Panc1 (cell line): Measurements from ENCODE around the gene WDHD1. TPM values are rescaled to one million over a fixed set of nuclear protein-coding genes. Genes with fewer than 3 reads are reported as not detected.

ENCODE experiments used
- ATAC-seq: fragments of 200-7000 bp; cut with Tn5 transposase; 2 replicates; pipeline ENCODE4 v1.9.1; 2020; ENCODE audit warnings: mild to moderate bottlenecking, moderate library complexity
- BruUV-seq: library from RNA; stranded (reverse); fragments of 400-500 nt; replicated peaks from 2 replicates; lab custom pipeline; 2021; lab: Mats Ljungman, UMichigan
- CTCF ChIA-PET: fragments of 300-600 bp; sonication (Branson Sonifier 250); formaldehyde crosslinking; loops from one replicate; lab custom pipeline; 2022; ENCODE audit warnings: antibody characterized with exemption; lab: Charles Lee
- POLR2A ChIA-PET: fragments of 300-600 bp; sonication (Branson Sonifier 250); formaldehyde crosslinking; loops from one replicate; lab custom pipeline; 2022; ENCODE audit warnings: antibody characterized with exemption; lab: Charles Lee
- DNase-seq: peaks from one replicate; pipeline ENCODE4 v3.0.0-alpha.2; 2010; ENCODE audit warnings: low read depth, low spot score
- H3K27ac ChIP-seq: 2 replicates; pipeline ENCODE4 v1.5.1; 2011; ENCODE audit warnings: mild to moderate bottlenecking, low read length, inconsistent platforms
- H3K27me3 ChIP-seq: fragments of 200-500 bp; sonication (Bioruptor generic); 2 replicates; pipeline ENCODE4 v1.6.0; 2014; ENCODE audit warnings: low read length, inconsistent platforms; ENCODE audit not compliant: control insufficient read depth, insufficient read depth
- H3K36me3 ChIP-seq: fragments of 200-500 bp; sonication (Bioruptor generic); 2 replicates; pipeline ENCODE4 v1.5.1; 2014; ENCODE audit warnings: inconsistent platforms, mild to moderate bottlenecking, low read length, moderate library complexity; ENCODE audit not compliant: control insufficient read depth, insufficient read depth
- H3K4me1 ChIP-seq: 2 replicates; pipeline ENCODE4 v1.5.1; 2011; ENCODE audit warnings: inconsistent platforms, mild to moderate bottlenecking, low read length, moderate library complexity; ENCODE audit not compliant: control insufficient read depth, insufficient read depth
- H3K4me3 ChIP-seq, 2 experiments: 2 replicates each; pipeline ENCODE4 v1.5.1; 2011 to 2012; ENCODE audit warnings: low read depth in 2 of 2, low read length in 2 of 2, mild to moderate bottlenecking in 2 of 2, inconsistent platforms in 1 of 2, moderate library complexity in 1 of 2
- H3K9me3 ChIP-seq: fragments of 200-500 bp; sonication (Bioruptor generic); 2 replicates; pipeline ENCODE4 v1.5.1; 2014; ENCODE audit warnings: low read depth, mild to moderate bottlenecking, inconsistent platforms, low read length, moderate library complexity; ENCODE audit not compliant: control insufficient read depth, insufficient read depth
- POLR2AphosphoS5 ChIP-seq: IDR thresholded peaks from 2 replicates; pipeline ENCODE4 v1.6.1; 2012; ENCODE audit warnings: mild to moderate bottlenecking, low read depth, low read length, moderate library complexity
- SIN3A ChIP-seq: IDR thresholded peaks from 2 replicates; pipeline ENCODE4 v1.6.1; 2012; ENCODE audit warnings: low read depth, mild to moderate bottlenecking, low read length, moderate library complexity, borderline replicate concordance; ENCODE audit not compliant: insufficient read depth
- TCF7L2 ChIP-seq: IDR thresholded peaks from 2 replicates; pipeline ENCODE4 v1.6.1; 2011; ENCODE audit warnings: mild to moderate bottlenecking, low read depth, low read length, inconsistent platforms
- in situ Hi-C: cut with HindIII; loops from 2 replicates; pipeline ENCODE4 v1.10.0; 2016; ENCODE audit warnings: low sequenced_read_pairs, low pct_unique_long_range_greater_than_20kb
- intact Hi-C: fragments of 100-400 bp; cut with micrococcal nuclease; formaldehyde crosslinking; loops from one replicate; pipeline ENCODE4 v1.10.0; 2022; ENCODE audit not compliant: unreplicated experiment
- total RNA-seq: library from RNA; stranded (reverse); gene quantifications from one replicate; pipeline ENCODE4 v1.2.1, GENCODE V29; 2021; ENCODE audit not compliant: unreplicated experiment
- TF ChIP-seq, protein P1 (sequence below), 2 experiments: IDR thresholded peaks; 2 replicates each; pipeline ENCODE4 v1.6.1; 2011 to 2012; ENCODE audit warnings: low read depth in 2 of 2, control low read depth in 1 of 2, low read length in 1 of 2, mild to moderate bottlenecking in 1 of 2, moderate library complexity in 1 of 2; ENCODE audit not compliant: insufficient read depth in 1 of 2
- TF ChIP-seq, protein P2 (sequence below): fragments of 450-650 bp; IDR thresholded peaks from 2 replicates; pipeline ENCODE4 v1.5.1; 2017; ENCODE audit warnings: mild to moderate bottlenecking

Gene WDHD1
- total RNA-seq, 1 experiment from 2014 or later, result 21.7 TPM

DNA sequence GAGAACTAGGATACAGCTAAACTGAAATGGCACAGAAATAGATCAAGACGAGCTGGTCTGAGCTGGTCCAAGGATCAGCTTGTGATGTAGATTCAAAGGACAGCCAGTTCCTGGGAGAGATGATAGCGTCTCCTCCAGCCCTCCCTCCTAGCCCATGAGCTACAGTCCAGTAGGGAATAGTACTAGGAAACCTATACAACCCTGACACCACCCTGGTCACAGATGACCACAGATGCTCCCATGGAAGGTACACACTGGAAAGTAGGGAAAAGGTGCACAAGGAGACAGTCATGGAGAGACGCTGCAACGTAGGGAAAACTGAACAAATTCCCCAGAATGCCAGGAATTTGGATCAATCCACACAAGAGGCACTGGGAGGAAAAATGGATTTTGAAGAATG, 131.2 kb downstream of the WDHD1 start:
- ATAC-seq, result no peak; the same call in 1 of the 2 replicates
- no TSS peak for BruUV-seq

DNA sequence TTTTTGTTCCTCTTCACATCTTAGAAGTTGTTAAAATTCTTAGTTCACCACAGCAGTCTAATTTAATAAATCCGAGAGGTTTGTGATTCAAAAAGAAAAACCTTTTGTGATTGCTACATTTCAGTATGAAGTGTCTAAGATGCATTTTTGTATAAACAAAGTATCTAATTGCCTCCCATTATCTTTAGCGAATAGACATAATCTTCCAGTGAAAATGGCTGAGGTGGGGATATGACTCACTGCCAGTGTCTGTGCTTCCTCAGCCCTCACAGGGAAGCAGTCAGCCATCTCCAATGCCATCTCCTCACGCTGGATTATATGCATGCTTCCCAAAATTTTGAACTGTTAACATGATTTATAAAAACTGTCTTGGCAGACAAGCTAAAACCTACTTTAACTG, 131.9 kb downstream of the WDHD1 start:
- Histone ChIP-seq H3K36me3 (no peaks in the 10 kb centered on the region), H3K4me1 (no peaks in the 10 kb centered on the region), H3K27ac (no peak overlapping the region), H3K27me3 (no peaks in the 10 kb centered on the region), H3K9me3 (no peaks in the 10 kb centered on the region), H3K4me3 (no peak overlapping the region)
- TF ChIP-seq, protein P1, sequence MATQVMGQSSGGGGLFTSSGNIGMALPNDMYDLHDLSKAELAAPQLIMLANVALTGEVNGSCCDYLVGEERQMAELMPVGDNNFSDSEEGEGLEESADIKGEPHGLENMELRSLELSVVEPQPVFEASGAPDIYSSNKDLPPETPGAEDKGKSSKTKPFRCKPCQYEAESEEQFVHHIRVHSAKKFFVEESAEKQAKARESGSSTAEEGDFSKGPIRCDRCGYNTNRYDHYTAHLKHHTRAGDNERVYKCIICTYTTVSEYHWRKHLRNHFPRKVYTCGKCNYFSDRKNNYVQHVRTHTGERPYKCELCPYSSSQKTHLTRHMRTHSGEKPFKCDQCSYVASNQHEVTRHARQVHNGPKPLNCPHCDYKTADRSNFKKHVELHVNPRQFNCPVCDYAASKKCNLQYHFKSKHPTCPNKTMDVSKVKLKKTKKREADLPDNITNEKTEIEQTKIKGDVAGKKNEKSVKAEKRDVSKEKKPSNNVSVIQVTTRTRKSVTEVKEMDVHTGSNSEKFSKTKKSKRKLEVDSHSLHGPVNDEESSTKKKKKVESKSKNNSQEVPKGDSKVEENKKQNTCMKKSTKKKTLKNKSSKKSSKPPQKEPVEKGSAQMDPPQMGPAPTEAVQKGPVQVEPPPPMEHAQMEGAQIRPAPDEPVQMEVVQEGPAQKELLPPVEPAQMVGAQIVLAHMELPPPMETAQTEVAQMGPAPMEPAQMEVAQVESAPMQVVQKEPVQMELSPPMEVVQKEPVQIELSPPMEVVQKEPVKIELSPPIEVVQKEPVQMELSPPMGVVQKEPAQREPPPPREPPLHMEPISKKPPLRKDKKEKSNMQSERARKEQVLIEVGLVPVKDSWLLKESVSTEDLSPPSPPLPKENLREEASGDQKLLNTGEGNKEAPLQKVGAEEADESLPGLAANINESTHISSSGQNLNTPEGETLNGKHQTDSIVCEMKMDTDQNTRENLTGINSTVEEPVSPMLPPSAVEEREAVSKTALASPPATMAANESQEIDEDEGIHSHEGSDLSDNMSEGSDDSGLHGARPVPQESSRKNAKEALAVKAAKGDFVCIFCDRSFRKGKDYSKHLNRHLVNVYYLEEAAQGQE (IDR thresholded peaks at IDR 0.05; ENCODE audit: insufficient read depth in 1 of 2, low read depth in 2 of 2, low read length in 1 of 2), result no peak
- TF ChIP-seq POLR2AphosphoS5 (no peak), SIN3A (no peak), TCF7L2 (no peak)
- TF ChIP-seq, protein P2, sequence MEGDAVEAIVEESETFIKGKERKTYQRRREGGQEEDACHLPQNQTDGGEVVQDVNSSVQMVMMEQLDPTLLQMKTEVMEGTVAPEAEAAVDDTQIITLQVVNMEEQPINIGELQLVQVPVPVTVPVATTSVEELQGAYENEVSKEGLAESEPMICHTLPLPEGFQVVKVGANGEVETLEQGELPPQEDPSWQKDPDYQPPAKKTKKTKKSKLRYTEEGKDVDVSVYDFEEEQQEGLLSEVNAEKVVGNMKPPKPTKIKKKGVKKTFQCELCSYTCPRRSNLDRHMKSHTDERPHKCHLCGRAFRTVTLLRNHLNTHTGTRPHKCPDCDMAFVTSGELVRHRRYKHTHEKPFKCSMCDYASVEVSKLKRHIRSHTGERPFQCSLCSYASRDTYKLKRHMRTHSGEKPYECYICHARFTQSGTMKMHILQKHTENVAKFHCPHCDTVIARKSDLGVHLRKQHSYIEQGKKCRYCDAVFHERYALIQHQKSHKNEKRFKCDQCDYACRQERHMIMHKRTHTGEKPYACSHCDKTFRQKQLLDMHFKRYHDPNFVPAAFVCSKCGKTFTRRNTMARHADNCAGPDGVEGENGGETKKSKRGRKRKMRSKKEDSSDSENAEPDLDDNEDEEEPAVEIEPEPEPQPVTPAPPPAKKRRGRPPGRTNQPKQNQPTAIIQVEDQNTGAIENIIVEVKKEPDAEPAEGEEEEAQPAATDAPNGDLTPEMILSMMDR, result no peak
- BruUV-seq, result no TSS peak
- DNase-seq (no peak), ATAC-seq (no peak)
- in situ Hi-C loops, result no loop called here
- ChIA-PET CTCF (no interaction called here), POLR2A (no interaction called here)
- intact Hi-C loops, result loop anchor here (10.0 kb wide), 1 partner anchor 330 kb away; the partner anchor contains the start of gene SAMD4A

More for the DNA sequence above, 131.2 kb downstream of the WDHD1 start:
- no peaks in the 10 kb centered on the region for H3K4me1 ChIP-seq
- ChIA-PET POLR2A (no interaction called here), CTCF (no interaction called here)
- H3K27ac ChIP-seq, result no peak overlapping the region
- DNase-seq, result no peak
- TF ChIP-seq SIN3A, result no peak
- TF ChIP-seq TCF7L2, result no peak
- intact Hi-C loops, result loop anchor here (10.0 kb wide), 1 partner anchor 331 kb away; the partner anchor contains the start of gene SAMD4A
- no peaks in the 10 kb centered on the region for H3K27me3 ChIP-seq
- no peak overlapping the region for H3K4me3 ChIP-seq
- no peaks in the 10 kb centered on the region for H3K9me3 ChIP-seq
- H3K36me3 ChIP-seq, result no peaks in the 10 kb centered on the region
- in situ Hi-C loops, result no loop called here

DNA sequence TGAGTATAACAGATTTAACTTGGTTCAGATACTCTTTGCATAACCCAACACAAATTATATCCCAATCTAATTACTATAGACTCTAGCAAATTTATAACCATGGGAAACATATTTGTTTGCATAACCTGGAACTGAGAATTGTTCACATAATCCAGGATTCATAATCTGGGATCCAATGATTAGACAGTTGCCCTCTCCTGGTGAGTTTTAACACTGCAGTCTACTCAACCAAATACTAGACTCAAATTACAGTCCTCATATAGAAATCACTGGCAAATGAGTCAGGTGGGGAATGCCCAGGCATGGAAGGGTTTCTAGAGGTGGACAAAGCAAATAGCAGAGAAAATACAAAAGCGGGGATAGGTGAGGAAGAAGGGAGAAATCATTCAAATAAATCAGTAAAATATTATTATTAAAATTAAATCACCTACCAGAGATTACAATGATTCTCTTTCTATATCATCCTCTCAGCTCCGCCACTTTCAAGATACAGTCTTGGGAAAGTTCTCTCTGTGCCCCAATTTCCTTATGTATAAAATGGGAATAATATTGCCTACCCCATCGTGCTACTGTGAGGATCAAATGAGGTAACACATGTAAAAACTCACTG, 133.6 kb downstream of the WDHD1 start:
- H3K36me3 ChIP-seq, result no peaks in the 10 kb centered on the region
- DNase-seq, result no peak
- BruUV-seq, result no TSS peak
- peak; percentile 70 for ATAC-seq
- in situ Hi-C loops, result no loop called here
- H3K4me3 ChIP-seq, result no peak overlapping the region
- no peak for TF ChIP-seq POLR2AphosphoS5
- no peak for TF ChIP-seq SIN3A
- TF ChIP-seq TCF7L2, result no peak
- TF ChIP-seq, protein P1 (IDR thresholded peaks at IDR 0.05; ENCODE audit: insufficient read depth in 1 of 2, low read depth in 2 of 2, low read length in 1 of 2), result no peak
- TF ChIP-seq, protein P2, result peak; percentile 73
- H3K9me3 ChIP-seq, result no peaks in the 10 kb centered on the region
- CTCF ChIA-PET, result no interaction called here
- intact Hi-C loops, result loop anchor here (10.0 kb wide), 1 partner anchor 328 kb away; the partner anchor contains the start of gene SAMD4A
- POLR2A ChIA-PET, result no interaction called here
- no peaks in the 10 kb centered on the region for H3K4me1 ChIP-seq
- H3K27me3 ChIP-seq, result no peaks in the 10 kb centered on the region
- H3K27ac ChIP-seq, result no peak overlapping the region
